ENCODE data around the gene DENND2C.

The DENND2C gene, protein sequence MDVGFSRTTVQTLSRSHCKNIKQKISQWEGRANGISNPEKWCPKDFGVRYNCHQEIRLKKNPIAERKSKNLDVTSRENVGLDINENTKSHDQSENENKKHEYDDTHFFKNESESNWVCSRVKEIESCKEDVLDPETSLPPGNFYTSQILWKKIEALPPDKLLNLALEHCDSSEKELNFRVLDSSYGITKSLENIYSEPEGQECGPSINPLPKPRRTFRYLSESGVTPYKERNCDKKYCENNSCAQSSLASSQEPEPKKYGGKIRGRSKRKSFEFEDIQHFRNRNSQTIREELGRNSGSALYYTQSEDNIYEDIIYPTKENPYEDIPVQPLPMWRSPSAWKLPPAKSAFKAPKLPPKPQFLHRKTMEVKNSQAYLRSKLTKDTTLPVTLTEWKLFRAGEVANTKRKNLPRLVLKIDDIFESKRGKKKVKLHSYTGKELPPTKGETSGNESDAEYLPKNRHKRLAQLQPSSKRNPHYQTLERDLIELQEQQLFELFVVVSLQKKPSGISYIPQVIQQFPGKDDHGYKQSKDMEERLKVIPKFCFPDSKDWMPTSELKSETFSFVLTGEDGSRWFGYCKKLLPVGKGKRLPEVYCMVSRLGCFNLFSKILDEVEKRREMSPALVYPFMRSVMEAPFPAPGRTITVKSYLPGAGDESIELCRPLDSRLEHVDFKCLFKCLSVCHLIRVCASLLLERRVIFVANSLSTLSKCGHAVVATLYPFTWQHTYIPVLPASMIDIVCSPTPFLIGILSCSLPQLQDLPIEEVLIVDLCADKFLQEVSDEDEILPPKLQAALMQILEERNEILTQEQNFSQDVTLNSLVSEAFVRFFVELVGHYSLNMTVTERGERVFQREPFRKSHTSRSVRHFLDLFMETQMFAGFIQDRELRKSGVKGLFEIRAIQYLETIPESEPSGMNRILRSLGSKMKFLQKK

DNA sequence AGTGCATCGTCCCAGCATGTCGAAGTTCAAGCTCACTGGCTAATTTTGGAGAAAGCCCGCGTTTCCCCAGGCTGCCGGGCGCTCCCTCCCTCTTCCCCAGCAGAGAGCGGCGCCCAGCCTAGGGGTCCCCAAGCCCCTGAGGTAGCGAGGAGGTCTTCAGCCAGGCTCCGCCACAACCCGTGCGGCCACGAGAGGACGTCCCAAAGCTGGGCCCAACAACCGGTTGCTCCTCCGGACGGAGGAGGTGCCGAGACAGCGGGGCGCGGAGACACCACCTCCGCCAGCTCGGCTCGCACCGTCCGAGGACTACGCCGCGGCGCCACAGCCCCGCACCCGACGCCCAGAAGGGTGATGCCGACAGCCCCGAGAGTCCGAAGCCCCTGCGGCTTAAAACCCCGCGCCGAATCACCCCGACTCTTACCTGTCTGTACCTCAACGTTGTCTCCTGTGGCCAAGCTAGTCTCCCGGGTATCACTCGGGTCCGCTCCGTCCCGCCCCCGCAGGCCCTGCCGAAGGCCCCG lies at the start of gene DENND2C:
Gene DENND2C, minus strand, starts transcription at position 488 of the 521 bp plus-strand sequence. CDS start 44,065 bp downstream, outside the sequence.
- Histone ChIP-seq H3K9me3 (ENCODE audit: control insufficient read depth, low read length) (no peaks in the 10 kb centered on the region), H3K27me3 (replicated peaks; ENCODE audit: control insufficient read depth, insufficient read depth, low read length) (no peaks in the 10 kb centered on the region), H3K4me3 (ENCODE audit: low read length) (peak within 1 kb of the TSS; percentile 98), H3K9ac (ENCODE audit: low read length) (peak within 1 kb of the TSS; percentile 88), H3K36me3 (ENCODE audit: control insufficient read depth, insufficient read depth, low read length, severe bottlenecking) (no peaks in the 10 kb centered on the region), H3K4me1 (ENCODE audit: control insufficient read depth, insufficient read depth, low read length) (peaks cover 11% of the 10 kb centered on the region)
- DNase-seq (ENCODE audit: low read depth), result no peak

DNA sequence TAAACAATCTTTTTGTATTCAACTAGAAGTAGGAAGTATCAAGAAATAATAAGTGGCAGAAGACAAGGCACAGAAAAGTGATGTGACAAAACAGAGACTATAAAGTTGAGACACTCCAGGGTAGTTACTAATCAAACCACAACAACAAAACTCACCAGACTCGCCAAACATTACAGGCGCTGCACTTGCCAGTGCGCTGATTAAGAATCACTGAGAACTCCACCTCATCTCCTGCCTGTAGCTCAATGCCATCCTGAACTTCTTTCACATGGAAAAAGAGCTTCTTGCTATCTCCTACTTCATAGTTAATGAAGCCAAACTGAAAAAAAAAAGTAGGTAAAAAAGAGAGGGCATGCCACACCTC lies 49.6 kb upstream of the DENND2C start:
- DNase-seq (ENCODE audit: low read depth), result no peak
- H3K9me3 ChIP-seq (ENCODE audit: control insufficient read depth, low read length), result no peaks in the 10 kb centered on the region
- no peaks in the 10 kb centered on the region for H3K27me3 ChIP-seq (replicated peaks; ENCODE audit: control insufficient read depth, insufficient read depth, low read length)

DNA sequence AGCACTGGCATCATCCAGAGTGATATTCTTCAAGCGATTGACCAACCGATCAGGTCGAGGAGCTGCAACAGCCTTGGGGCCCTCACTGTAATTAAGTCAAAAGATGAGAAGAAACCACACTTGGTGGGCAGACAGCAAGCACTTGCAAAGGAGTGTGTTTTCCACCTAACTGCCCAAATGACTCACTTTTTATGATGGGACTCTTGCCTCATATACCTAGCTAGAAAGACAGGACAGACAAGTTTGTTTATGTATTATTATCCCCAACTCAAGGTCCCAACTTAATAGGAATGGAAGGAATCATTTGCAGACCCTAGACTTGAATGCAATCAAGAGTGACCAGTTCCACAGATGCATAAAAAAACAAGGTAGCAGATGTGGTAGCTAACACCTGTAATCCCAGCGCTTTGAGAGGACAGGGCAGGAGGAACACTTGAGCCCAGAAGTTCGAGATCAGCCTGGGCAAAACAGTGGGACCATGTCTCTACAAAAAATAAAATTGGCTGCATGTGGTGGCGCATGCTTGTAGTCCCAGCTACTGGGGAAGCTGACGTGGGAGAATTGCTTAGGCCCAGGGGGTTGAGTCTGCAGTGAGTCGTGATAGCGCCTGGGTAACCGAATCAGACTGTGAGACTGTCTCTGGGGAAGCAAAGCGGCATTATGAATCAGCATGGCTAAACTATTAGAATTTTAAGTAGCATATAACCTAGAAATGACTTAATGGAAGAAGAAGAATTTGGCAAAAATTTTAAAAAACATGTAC lies 49.0 kb upstream of the DENND2C start:
- DNase-seq (ENCODE audit: low read depth), result no peak
- peaks cover 26% of the 10 kb centered on the region for H3K4me1 ChIP-seq (ENCODE audit: control insufficient read depth, insufficient read depth, low read length)
- H3K9ac ChIP-seq (ENCODE audit: low read length), result no peak overlapping the region
- peaks cover 72% of the 10 kb centered on the region for H3K36me3 ChIP-seq (ENCODE audit: control insufficient read depth, insufficient read depth, low read length, severe bottlenecking)
- H3K9me3 ChIP-seq (ENCODE audit: control insufficient read depth, low read length), result no peaks in the 10 kb centered on the region
- H3K4me3 ChIP-seq (ENCODE audit: low read length), result no peak overlapping the region
- no peaks in the 10 kb centered on the region for H3K27me3 ChIP-seq (replicated peaks; ENCODE audit: control insufficient read depth, insufficient read depth, low read length)

More for the DNA sequence above, 49.6 kb upstream of the DENND2C start:
- Histone ChIP-seq H3K36me3 (ENCODE audit: control insufficient read depth, insufficient read depth, low read length, severe bottlenecking) (peaks cover 73% of the 10 kb centered on the region), H3K9ac (ENCODE audit: low read length) (no peak overlapping the region), H3K4me1 (ENCODE audit: control insufficient read depth, insufficient read depth, low read length) (peaks cover 23% of the 10 kb centered on the region), H3K4me3 (ENCODE audit: low read length) (no peak overlapping the region)

DNA sequence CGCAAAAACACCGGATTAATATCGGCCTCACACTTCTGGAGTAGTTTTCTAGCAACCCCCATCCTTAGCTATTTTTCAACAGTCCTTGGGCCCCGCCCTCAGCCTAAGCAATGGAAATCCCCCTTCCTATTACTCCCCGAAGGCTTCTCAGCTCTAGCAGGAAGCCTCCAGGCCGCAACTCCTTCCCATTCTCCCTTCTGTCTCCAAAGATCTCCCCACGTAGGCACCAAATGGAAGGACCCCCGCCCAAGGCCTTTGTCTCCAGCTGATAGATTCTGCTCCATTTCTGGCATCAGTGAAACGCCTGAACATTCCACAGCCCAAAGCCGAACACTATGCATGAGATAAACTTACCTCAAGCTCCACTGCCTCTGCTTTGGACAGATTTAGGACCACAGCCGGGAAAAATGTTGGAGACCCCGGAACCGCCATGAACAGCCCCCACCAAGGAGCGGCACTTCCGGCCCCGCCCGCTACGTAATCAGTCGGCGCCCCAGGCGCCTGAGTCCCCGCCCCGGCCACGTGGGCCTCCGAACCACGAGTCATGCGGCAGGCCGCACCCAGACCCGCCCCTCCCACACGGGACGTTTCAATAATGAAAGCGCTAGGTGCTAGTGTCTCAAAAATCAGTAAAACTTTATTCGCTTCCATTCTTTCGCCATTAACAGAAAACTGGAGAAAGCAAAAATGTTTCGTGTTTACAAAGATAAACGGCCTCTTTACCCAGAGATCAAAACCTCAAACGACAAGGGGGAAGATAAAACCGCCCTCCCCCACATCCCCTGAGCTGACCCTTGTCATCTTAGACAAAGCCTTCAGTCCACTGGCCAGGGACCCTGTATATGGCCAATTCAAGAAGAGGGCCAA lies 46.7 kb upstream of the DENND2C start, which contains the start of gene NRAS:
Gene NRAS, minus strand, starts transcription at position 468 of the 867 bp plus-strand sequence. CDS start 611 bp downstream, outside the sequence.
- Histone ChIP-seq H3K4me1 (ENCODE audit: control insufficient read depth, insufficient read depth, low read length) (peaks cover 26% of the 10 kb centered on the region), H3K4me3 (ENCODE audit: low read length) (peak within 1 kb of the TSS; percentile 93), H3K27me3 (replicated peaks; ENCODE audit: control insufficient read depth, insufficient read depth, low read length) (no peaks in the 10 kb centered on the region), H3K36me3 (ENCODE audit: control insufficient read depth, insufficient read depth, low read length, severe bottlenecking) (peaks cover 72% of the 10 kb centered on the region), H3K9ac (ENCODE audit: low read length) (peak within 1 kb of the TSS; percentile 97), H3K9me3 (ENCODE audit: control insufficient read depth, low read length) (no peaks in the 10 kb centered on the region)
- peak; percentile 98 for DNase-seq (ENCODE audit: low read depth)

DNA sequence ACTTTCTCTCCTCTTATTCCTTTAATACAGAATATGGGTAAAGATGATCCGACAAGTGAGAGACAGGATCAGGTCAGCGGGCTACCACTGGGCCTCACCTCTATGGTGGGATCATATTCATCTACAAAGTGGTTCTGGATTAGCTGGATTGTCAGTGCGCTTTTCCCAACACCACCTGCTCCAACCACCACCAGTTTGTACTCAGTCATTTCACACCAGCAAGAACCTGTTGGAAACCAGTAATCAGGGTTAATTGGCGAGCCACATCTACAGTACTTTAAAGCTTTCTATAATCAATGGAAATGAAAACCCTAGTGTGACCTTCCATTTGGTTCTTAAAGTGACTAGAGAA lies 46.1 kb upstream of the DENND2C start:
- H3K9ac ChIP-seq (ENCODE audit: low read length), result peak overlapping the region; percentile 97
- no peaks in the 10 kb centered on the region for H3K27me3 ChIP-seq (replicated peaks; ENCODE audit: control insufficient read depth, insufficient read depth, low read length)
- peaks cover 70% of the 10 kb centered on the region for H3K36me3 ChIP-seq (ENCODE audit: control insufficient read depth, insufficient read depth, low read length, severe bottlenecking)
- H3K9me3 ChIP-seq (ENCODE audit: control insufficient read depth, low read length), result no peaks in the 10 kb centered on the region
- peak; percentile 19 for DNase-seq (ENCODE audit: low read depth)
- peaks cover 26% of the 10 kb centered on the region for H3K4me1 ChIP-seq (ENCODE audit: control insufficient read depth, insufficient read depth, low read length)
- peak overlapping the region; percentile 93 for H3K4me3 ChIP-seq (ENCODE audit: low read length)

DNA sequence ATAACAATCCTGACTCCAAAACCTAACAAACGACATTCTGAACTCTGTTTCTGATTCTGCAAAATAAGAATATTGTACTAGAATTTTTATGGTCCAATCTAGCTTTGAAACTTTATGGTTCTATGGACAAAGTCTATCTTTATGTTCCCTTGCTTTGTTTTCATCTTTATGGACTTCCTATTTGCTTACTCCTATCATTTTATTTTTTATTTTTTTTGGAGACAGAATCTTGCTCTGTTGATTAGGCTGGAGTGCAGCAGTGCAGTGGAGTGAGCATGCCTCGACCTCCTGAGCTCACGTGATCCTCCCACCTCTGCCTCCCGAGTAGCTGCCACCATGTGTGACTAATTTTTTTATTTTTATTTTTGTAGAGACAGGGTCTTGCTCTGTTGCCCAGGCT lies 43.1 kb upstream of the DENND2C start:
- DNase-seq (ENCODE audit: low read depth), result no peak
- H3K36me3 ChIP-seq (ENCODE audit: control insufficient read depth, insufficient read depth, low read length, severe bottlenecking), result peaks cover 65% of the 10 kb centered on the region
- H3K9me3 ChIP-seq (ENCODE audit: control insufficient read depth, low read length), result no peaks in the 10 kb centered on the region
- no peak overlapping the region for H3K9ac ChIP-seq (ENCODE audit: low read length)
- no peak overlapping the region for H3K4me3 ChIP-seq (ENCODE audit: low read length)
- peaks cover 15% of the 10 kb centered on the region for H3K4me1 ChIP-seq (ENCODE audit: control insufficient read depth, insufficient read depth, low read length)
- H3K27me3 ChIP-seq (replicated peaks; ENCODE audit: control insufficient read depth, insufficient read depth, low read length), result no peaks in the 10 kb centered on the region

DNA sequence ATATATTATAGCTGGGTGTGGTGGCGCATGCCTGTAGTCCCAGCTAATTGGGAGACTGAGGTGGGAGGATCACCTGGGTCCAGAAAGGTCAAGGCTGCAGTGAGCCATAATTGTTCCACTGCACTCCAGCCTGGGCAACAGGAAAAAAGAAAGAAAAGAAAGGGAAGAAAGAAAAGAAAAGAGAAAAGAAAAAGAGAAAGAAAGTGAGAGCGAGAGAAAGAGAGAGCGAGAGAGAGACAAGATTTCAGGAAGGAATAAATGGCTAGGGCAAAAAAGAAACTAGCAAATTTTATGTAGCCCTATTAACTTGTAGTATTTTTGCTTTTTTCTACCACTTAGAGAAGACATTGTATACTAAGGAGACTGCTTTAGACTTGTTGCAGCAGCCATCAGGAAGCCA lies 40.5 kb upstream of the DENND2C start:
- Histone ChIP-seq H3K4me3 (ENCODE audit: low read length) (no peak overlapping the region), H3K36me3 (ENCODE audit: control insufficient read depth, insufficient read depth, low read length, severe bottlenecking) (peaks cover 83% of the 10 kb centered on the region), H3K9ac (ENCODE audit: low read length) (no peak overlapping the region), H3K9me3 (ENCODE audit: control insufficient read depth, low read length) (no peaks in the 10 kb centered on the region), H3K4me1 (ENCODE audit: control insufficient read depth, insufficient read depth, low read length) (peaks cover 7% of the 10 kb centered on the region), H3K27me3 (replicated peaks; ENCODE audit: control insufficient read depth, insufficient read depth, low read length) (no peaks in the 10 kb centered on the region)
- no peak for DNase-seq (ENCODE audit: low read depth)

DNA sequence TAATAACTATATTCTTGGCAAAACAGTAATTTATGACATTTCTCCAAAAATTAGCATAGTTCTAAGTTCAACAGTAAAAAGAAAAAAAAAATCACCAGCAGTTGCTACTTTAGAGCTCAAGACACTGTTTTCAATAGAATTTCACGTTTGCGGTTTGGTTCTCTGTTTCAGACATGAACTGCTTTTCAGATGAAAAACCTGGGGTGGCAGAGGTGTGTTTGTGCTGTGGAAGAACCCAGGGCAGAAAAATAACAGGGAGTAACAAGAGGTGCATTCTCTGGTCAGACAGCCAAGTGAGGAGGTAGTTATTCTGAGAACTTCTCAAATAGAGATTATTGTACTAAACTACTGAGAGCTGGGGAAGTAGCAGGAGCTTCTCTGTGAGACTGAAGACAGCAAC lies 37.8 kb upstream of the DENND2C start:
- H3K4me1 ChIP-seq (ENCODE audit: control insufficient read depth, insufficient read depth, low read length), result peaks cover 14% of the 10 kb centered on the region
- H3K9me3 ChIP-seq (ENCODE audit: control insufficient read depth, low read length), result no peaks in the 10 kb centered on the region
- H3K4me3 ChIP-seq (ENCODE audit: low read length), result no peak overlapping the region
- H3K36me3 ChIP-seq (ENCODE audit: control insufficient read depth, insufficient read depth, low read length, severe bottlenecking), result peaks cover 69% of the 10 kb centered on the region
- no peaks in the 10 kb centered on the region for H3K27me3 ChIP-seq (replicated peaks; ENCODE audit: control insufficient read depth, insufficient read depth, low read length)
- no peak overlapping the region for H3K9ac ChIP-seq (ENCODE audit: low read length)
- DNase-seq (ENCODE audit: low read depth), result no peak

DNA sequence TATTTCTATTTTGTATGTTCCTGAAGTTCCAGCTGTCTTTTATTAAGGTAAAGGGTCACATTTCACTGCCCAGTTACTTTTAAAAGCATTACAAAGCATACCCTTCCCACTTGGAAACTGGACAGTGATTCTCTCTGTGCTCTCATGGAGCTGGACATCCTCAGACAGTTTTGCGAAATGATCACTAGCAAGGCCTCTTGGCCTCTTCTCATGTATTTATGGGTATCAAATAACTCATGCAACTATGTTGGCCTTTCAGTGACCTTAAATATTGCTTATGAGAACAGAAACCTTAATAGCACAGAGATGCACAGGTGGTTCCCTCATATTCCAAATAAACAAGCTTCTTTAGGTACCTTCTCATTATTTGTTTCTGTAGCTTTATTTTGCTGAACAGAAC lies 33.4 kb upstream of the DENND2C start:
- H3K9ac ChIP-seq (ENCODE audit: low read length), result no peak overlapping the region
- peaks cover 16% of the 10 kb centered on the region for H3K4me1 ChIP-seq (ENCODE audit: control insufficient read depth, insufficient read depth, low read length)
- H3K4me3 ChIP-seq (ENCODE audit: low read length), result no peak overlapping the region
- H3K36me3 ChIP-seq (ENCODE audit: control insufficient read depth, insufficient read depth, low read length, severe bottlenecking), result peaks cover 32% of the 10 kb centered on the region
- no peaks in the 10 kb centered on the region for H3K27me3 ChIP-seq (replicated peaks; ENCODE audit: control insufficient read depth, insufficient read depth, low read length)
- peak; percentile 29 for DNase-seq (ENCODE audit: low read depth)
- no peaks in the 10 kb centered on the region for H3K9me3 ChIP-seq (ENCODE audit: control insufficient read depth, low read length)

DNA sequence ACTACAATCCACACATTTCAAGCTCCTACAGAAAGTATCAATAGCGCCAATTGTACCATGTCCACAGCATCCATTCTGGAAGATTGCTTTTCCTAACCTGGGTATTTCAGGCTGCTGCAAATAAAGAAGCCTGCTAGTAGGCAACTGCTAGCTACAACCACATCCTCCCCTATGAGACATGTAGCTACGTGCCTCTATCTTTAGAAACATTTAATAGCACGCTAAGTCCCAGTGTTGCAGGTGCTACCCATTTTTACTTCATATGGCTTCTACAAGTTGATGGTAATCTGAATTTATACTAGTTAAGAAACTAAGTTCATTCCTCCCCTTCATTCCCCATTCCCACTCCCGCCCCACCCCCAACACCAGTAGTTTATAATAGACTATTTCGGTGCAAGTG lies 32.9 kb upstream of the DENND2C start:
- H3K4me3 ChIP-seq (ENCODE audit: low read length), result no peak overlapping the region
- no peak overlapping the region for H3K9ac ChIP-seq (ENCODE audit: low read length)
- H3K4me1 ChIP-seq (ENCODE audit: control insufficient read depth, insufficient read depth, low read length), result peaks cover 16% of the 10 kb centered on the region
- no peak for DNase-seq (ENCODE audit: low read depth)
- H3K9me3 ChIP-seq (ENCODE audit: control insufficient read depth, low read length), result no peaks in the 10 kb centered on the region
- peaks cover 27% of the 10 kb centered on the region for H3K36me3 ChIP-seq (ENCODE audit: control insufficient read depth, insufficient read depth, low read length, severe bottlenecking)
- H3K27me3 ChIP-seq (replicated peaks; ENCODE audit: control insufficient read depth, insufficient read depth, low read length), result no peaks in the 10 kb centered on the region

Data from adipocyte (in vitro differentiated cells).